K562 (cell line): ENCODE results near the gene CKAP5. TPM values are rescaled to one million over a fixed set of nuclear protein-coding genes. Genes with fewer than 3 reads are reported as not detected.

Experiments used
- ATAC-seq: fragments of 200-7000 bp; cut with Tn5 transposase; 3 replicates; pipeline ENCODE4 v1.9.1; 2020; ENCODE audit warnings: moderate library complexity
- BruUV-seq: library from RNA; stranded (reverse); fragments of 400-500 nt; replicated peaks from 2 replicates; lab custom pipeline; 2021; lab: Mats Ljungman, UMichigan
- CTCF ChIA-PET: fragments of 300-600 bp; formaldehyde crosslinking; extraction: SDS; loops from one replicate; lab custom pipeline; 2021; ENCODE audit warnings: low intra/inter-chr PET ratio; lab: Yijun Ruan, JAX
- POLR2A ChIA-PET: fragments of 300-600, 350-650 bp; sonication (Branson Sonifier 250); formaldehyde crosslinking; extraction: SDS; loops from one replicate; lab custom pipeline; 2021; ENCODE audit warnings: antibody characterized with exemption, inconsistent platforms; lab: Yijun Ruan, JAX
- DNase-seq, 4 experiments: peaks; one replicate each; pipeline versions ENCODE4 v3.0.0 to v3.0.0-alpha.2; 2011 to 2018; ENCODE audit warnings: low spot score in 3 of 4, mixed read lengths in 3 of 4; ENCODE audit errors: extremely low read depth in 1 of 4
- FAIRE-seq: peaks from 2 replicates; lab custom pipeline; 2011; peaks lifted over from hg19 to GRCh38; lab: Jason Lieb, UNC
- H2AFZ ChIP-seq: 2 replicates; pipeline ENCODE4 v1.6.0; 2011; ENCODE audit warnings: low read depth, low read length, control low read depth, inconsistent platforms
- H3K27ac ChIP-seq: fragments of 200-600 bp; 3 replicates; pipeline ENCODE4 v1.8.0; 2011; ENCODE audit warnings: low read depth, mild to moderate bottlenecking, control low read depth, inconsistent platforms, low read length, moderate library complexity, mixed read lengths; ENCODE audit errors: extremely low read depth
- H3K27me3 ChIP-seq, 2 experiments: fragments of 300-600 bp in 1 of 2; 2 replicates in 1 of 2; 3 replicates in 1 of 2; pipeline versions ENCODE4 v1.6.0 to v1.8.0; 2011; ENCODE audit warnings: inconsistent platforms in 2 of 2, low read length in 2 of 2, mild to moderate bottlenecking in 1 of 2, mixed read lengths in 1 of 2, moderate library complexity in 1 of 2; ENCODE audit not compliant: control insufficient read depth in 2 of 2, insufficient read depth in 2 of 2
- H3K36me3 ChIP-seq: fragments of 300-600 bp; 3 replicates; pipeline ENCODE4 v1.8.0; 2011; ENCODE audit warnings: mild to moderate bottlenecking, low read length, inconsistent platforms; ENCODE audit not compliant: control insufficient read depth, insufficient read depth
- H3K4me1 ChIP-seq, 2 experiments: fragments of 200-600 bp in 1 of 2; replicated peaks in 1 of 2; 2 replicates in 1 of 2; 3 replicates in 1 of 2; pipeline versions ENCODE4 v1.5.1 to v1.8.0; 2011; ENCODE audit warnings: inconsistent platforms in 2 of 2, low read length in 2 of 2, mild to moderate bottlenecking in 1 of 2, mixed read lengths in 1 of 2, moderate library complexity in 1 of 2; ENCODE audit not compliant: control insufficient read depth in 2 of 2, insufficient read depth in 2 of 2
- H3K4me2 ChIP-seq: 2 replicates; pipeline ENCODE4 v1.6.1; 2011; ENCODE audit warnings: low read length, control low read depth, inconsistent platforms, mixed read lengths; ENCODE audit not compliant: insufficient read depth
- H3K4me3 ChIP-seq: fragments of 200-600 bp; sonication (generic), shearing (Covaris generic); 2 replicates; pipeline ENCODE4 v1.5.1; 2016; ENCODE audit warnings: control low read depth, inconsistent platforms
- H3K79me2 ChIP-seq: fragments of 200-600 bp; 3 replicates; pipeline ENCODE4 v1.8.0; 2011; ENCODE audit warnings: low read length, inconsistent platforms; ENCODE audit not compliant: control insufficient read depth, insufficient read depth
- H3K9ac ChIP-seq, 2 experiments: 2 replicates each; pipeline versions ENCODE4 v1.6.0 to v1.6.1; 2011; ENCODE audit warnings: low read depth in 2 of 2, low read length in 2 of 2, control low read depth in 1 of 2, inconsistent platforms in 1 of 2, mild to moderate bottlenecking in 1 of 2, mixed read lengths in 1 of 2; ENCODE audit not compliant: insufficient read depth in 1 of 2
- H3K9me1 ChIP-seq: one replicate; pipeline ENCODE4 v1.6.0; 2011; ENCODE audit warnings: inconsistent platforms, mild to moderate bottlenecking, low read length, moderate library complexity; ENCODE audit not compliant: control insufficient read depth, insufficient read depth
- H3K9me3 ChIP-seq: replicated peaks from 2 replicates; pipeline ENCODE4 v1.5.1; 2011; ENCODE audit warnings: low read depth, low read length, inconsistent platforms; ENCODE audit not compliant: control insufficient read depth, insufficient read depth
- H4K20me1 ChIP-seq: replicated peaks from 2 replicates; pipeline ENCODE4 v1.6.1; 2011; ENCODE audit warnings: low read length, inconsistent platforms, mixed read lengths; ENCODE audit not compliant: control insufficient read depth, insufficient read depth
- HIVEP1 ChIP-seq: fragments of 250-450 bp; sonication (Bioruptor Pico); IDR thresholded peaks from 2 replicates; pipeline ENCODE4 v1.4.0; 2020; ENCODE audit warnings: mild to moderate bottlenecking
- KLF13 ChIP-seq: fragments of 450-650 bp; IDR thresholded peaks from 2 replicates; pipeline ENCODE4 v1.6.1; 2016; ENCODE audit warnings: missing genetic modification characterization, low read depth, mild to moderate bottlenecking, missing compliant biosample characterization, moderate library complexity, borderline replicate concordance
- MTF1 ChIP-seq: fragments of 250-450 bp; sonication (Bioruptor Pico); IDR thresholded peaks from 2 replicates; pipeline ENCODE4 v1.9.0; 2021; ENCODE audit warnings: moderate library complexity, mild to moderate bottlenecking, inconsistent platforms, borderline replicate concordance
- ZKSCAN8 ChIP-seq: fragments of 200-800 bp; sonication (Bioruptor generic); IDR thresholded peaks from 2 replicates; pipeline ENCODE4 v1.6.1; 2016; ENCODE audit warnings: missing genetic modification characterization, missing compliant biosample characterization
- WGBS: fragments of 100-300 bp; shearing (Covaris generic); methylation state at CpG from one replicate; pipeline ENCODE4 v1.1.6; 2016; ENCODE audit warnings: low coverage, mixed read lengths; ENCODE audit not compliant: insufficient coverage; ENCODE audit errors: missing lambda C conversion rate; 5-methylcytosine and 5-hydroxymethylcytosine counted together
- in situ Hi-C: fragments of 300-500 bp; cut with MboI; formaldehyde crosslinking; loops from 4 replicates; pipeline ENCODE4 v1.15.0; 2018; ENCODE audit warnings: inconsistent platforms, mixed read lengths
- intact Hi-C: fragments of 100-400 bp; cut with micrococcal nuclease; formaldehyde crosslinking; loops from 2 replicates; pipeline ENCODE4 v1.14.2; 2022
- polyA plus RNA-seq, 8 experiments: library from polyadenylated mRNA; depleted of rRNA in 4 of 8; stranded (reverse) in 5 of 8; unstranded in 3 of 8; fragments of >200 nt; fragmentation: Nextera tagmentation in 2 of 8; fragmentation: Illumina TruSeq in 1 of 8; extraction: Ambion mirVana in 2 of 8; extraction: Trizol in 1 of 8; gene quantifications; 2 replicates each; pipeline versions ENCODE4 v1.2.1 to v1.2.3, GENCODE V29; 2011 to 2014; ENCODE audit warnings: inconsistent platforms in 1 of 8, missing spikeins in 1 of 8
- total RNA-seq, 7 experiments: library from RNA; depleted of rRNA in 6 of 7; stranded (reverse); fragments of >200 nt in 6 of 7; fragmentation: Illumina TruSeq in 2 of 7; extraction: Trizol in 2 of 7; gene quantifications; 2 replicates each; pipeline versions ENCODE4 v1.2.1 to v1.2.3, GENCODE V29; 2011 to 2021; ENCODE audit warnings: low replicate concordance in 1 of 7
- TF ChIP-seq, protein P1 (sequence below), 2 experiments: fragments of 450-650 bp in 1 of 2; sonication (generic) in 1 of 2; formaldehyde crosslinking; conservative IDR thresholded peaks; 2 replicates each; pipeline versions ENCODE4 v1.4.0 to v1.8.1; 2020 to 2022; ENCODE audit warnings: mild to moderate bottlenecking in 1 of 2, missing genetic modification reagents in 1 of 2

CKAP5 gene
- total and polyA plus RNA-seq, 9 of the 15 experiments (the other 6 are each of a cell fraction or from before 2014, with no cell fraction given): 60.1 to 239 (median 139) TPM

DNA sequence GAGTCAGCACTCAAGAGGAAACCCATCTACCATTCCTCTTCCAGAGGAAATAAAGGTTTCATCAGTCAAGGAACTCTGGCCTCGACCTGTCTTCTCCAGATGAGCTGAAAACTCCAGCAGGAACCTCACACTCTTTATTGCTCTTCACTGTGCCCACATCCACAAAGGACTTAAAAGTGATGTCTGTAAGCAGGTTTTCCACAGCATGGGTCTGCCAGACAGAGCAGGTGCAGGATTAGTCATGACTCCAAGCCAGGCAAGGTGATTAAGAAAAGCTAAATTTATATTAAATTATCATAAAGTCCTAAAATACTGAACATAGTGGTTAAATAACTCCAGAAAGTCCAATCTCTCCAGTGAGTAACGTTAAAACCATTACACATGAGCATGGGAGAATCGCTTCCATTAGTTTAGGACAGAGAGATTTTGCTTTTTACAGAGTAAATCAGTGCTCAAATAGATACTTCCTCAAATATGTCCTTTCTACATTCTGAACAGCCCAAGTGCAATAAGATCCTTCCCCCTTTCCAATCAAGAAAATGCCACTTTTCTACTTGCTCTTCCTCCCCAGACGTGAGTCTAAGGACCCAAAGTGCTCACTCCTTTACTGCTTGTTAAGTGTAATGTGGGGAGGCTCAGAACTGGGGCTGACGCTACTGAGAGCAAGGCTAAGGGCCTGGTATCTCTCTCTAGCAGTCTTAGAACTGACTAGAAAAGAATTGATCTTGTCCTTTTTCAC is 10.7 kb upstream of the CKAP5 start:
- Histone ChIP-seq H3K27ac (no peak overlapping the region), H3K9me1 (no peaks in the 10 kb centered on the region), H3K4me1 (peaks cover 0 to 14% of the 10 kb centered on the region in 2 experiments; a peak in 2 of 5 replicates), H3K27me3 (no peaks in the 10 kb centered on the region), H3K9me3 (no peaks in the 10 kb centered on the region), H2AFZ (no peak overlapping the region), H3K4me2 (no peak overlapping the region), H3K9ac (no peak overlapping the region), H3K4me3 (no peak overlapping the region), H3K36me3 (no peaks in the 10 kb centered on the region), H3K79me2 (no peaks in the 10 kb centered on the region), H4K20me1 (no peaks in the 10 kb centered on the region)
- in situ Hi-C loops (no loop called here), intact Hi-C loops (no loop called here)
- whole genome bisulfite sequencing: 12% methylated on average over 5 of the region's 5 CpGs
- DNase-seq: no peak
- BruUV-seq: no TSS peak
- ATAC-seq: no peak; the same call in 2 of the 3 replicates
- CTCF ChIA-PET: no interaction called here
- no peak for TF ChIP-seq KLF13 (tag)
- TF ChIP-seq, protein P1, sequence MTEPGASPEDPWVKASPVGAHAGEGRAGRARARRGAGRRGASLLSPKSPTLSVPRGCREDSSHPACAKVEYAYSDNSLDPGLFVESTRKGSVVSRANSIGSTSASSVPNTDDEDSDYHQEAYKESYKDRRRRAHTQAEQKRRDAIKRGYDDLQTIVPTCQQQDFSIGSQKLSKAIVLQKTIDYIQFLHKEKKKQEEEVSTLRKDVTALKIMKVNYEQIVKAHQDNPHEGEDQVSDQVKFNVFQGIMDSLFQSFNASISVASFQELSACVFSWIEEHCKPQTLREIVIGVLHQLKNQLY (CRISPR knock-in tag; conservative IDR thresholded peaks at IDR 0.05): no peak
- TF ChIP-seq MTF1 (CRISPR knock-in tag): no peak
- no peak for TF ChIP-seq ZKSCAN8 (CRISPR knock-in tag)
- no peak for TF ChIP-seq HIVEP1 (CRISPR knock-in tag)
- FAIRE-seq: no peak
- POLR2A ChIA-PET: interaction anchor here (0.6 to 2.8 kb wide), 7 partner anchors 10 to 102 kb away, joined by 3 to 11 read pairs (median 3); partner anchors contain the start of gene CKAP5
